SW 1271 (cell line): Measurements from ENCODE around the gene LIMK1.
"Not testable (repeated sequence)": the region's sequence is repeated elsewhere in the genome, so short reads cannot be mapped to it uniquely, and the experiment has no call there.

Experiments used
- DNase-seq, 2 experiments: peaks; one replicate each; lab custom pipeline; 2025; lab: John Stamatoyannopoulos, UW

LIMK1 gene

DNA sequence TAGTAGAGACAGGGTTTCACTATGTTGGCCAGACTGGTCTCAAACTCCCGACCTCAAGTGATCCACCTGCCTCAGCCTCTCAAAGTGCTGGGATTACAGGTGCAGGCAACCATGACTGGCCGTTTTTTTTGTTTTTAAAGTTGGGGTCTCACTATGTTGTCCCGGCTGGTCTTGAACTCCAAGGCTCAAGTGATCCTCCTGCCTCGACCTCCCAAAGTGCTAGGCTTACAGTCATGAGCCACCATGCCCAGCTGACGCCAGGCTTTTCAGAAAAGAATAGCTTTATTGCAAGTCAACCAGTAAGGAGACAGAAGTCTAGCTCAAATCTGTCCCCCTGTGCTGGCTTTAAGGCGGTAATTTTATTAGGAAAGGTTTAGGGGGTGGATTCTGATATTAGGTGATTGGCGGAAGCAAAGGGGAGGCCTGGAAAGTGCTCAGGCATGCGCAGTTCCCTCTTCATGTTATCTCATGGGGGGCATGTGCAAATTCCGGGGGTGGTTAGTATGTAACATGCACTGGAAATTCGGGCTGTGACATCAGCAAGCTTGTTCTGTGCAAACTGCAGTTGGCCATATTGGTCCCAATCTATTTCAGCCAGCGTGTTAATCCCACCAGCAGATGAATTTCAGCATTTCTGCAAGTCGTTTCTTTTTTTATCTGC lies 42.7 kb downstream of the LIMK1 start:
- no peak for DNase-seq

DNA sequence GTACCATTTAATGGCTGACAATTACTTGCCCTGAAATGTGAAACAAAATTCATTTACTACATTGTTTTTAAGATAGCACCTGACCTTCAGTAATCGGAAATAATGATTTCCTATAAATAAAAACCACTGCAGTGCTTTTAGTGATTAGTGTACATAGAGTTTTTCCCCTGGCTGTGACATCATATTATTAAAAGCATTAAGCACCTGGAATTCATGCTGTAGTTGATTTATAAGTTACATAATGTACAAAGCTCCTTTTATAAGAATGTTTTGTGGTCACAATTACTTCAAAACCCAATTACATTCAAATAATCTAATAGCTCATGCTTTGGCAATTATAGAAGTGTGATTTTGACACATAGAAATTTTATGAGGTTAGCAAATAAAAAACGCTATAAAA lies 46.3 kb downstream of the LIMK1 start:
- no peak for DNase-seq

GRCh38 chr7:74130518-74130917 lies 46.9 kb downstream of the LIMK1 start:
- no peak for DNase-seq

- no peak for DNase-seq
Measured at GRCh38 chr7:74134117-74134620, 50.6 kb downstream of the LIMK1 start.

DNA sequence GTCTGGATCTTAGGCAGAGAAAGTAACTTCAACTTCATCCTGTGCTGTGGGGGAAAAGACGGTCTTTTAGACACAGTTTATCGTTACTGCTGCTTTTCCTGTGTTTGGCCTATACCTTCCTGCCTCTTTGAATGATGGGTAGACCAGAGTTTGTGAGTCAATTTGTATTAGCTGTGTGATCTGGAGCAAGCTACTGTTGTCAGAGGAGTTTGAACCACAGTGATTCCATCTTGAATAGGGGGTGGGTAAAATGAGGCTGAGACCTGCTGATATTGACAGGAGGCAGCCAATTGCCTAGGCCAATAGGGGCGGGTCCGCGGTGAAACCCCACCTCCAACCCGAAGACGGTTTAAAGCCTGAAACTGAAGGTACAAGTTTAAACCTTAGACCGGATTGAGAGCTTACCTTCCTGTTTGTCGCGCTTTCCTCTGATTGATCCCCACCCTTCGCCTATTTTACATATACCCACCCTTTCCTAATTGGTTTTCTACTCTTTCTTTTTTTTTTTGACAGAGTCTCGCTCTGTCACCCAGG lies 54.8 kb downstream of the LIMK1 start:
- DNase-seq = no peak

DNA sequence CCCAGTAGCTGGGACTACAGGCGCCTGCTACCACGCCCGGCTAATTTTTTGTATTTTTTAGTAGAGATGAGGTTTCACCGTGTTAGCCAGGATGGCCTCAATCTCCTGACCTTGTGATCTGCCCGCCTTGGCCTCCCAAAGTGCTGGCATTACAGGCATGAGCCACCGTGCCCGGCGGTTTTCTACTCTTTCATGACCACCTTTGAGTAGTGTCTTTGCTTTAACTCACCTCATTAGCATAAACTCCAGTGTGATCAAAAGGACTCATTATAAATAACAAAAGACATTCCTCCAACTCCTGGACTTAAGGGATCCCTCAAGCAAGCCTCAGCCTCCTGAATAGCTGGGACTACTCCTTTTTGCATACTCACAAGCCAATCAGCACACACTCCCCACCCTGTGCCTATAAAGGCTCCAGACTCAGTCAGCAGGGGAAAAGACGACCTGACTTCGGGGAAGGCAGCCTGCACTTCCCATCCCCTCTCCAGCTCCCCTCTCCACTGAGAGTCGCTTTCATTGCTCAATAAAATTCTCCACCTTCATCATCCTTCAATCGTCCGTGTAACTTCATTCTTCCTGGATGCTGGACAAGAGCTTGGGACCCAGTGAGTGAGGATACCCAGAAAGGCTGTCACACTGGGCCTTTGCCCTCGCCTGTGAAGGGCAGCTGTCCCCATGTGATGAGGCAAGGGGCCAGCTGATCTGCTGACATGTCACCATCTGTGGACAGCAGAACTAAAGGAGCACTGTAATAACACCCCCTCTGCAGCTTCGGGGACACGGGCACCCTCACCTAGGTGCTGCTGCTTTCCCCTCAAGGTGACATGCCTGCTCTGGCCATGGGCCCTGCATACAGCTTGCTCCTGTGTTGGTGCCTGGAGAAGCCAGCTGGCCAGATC lies 55.6 kb downstream of the LIMK1 start:
- DNase-seq = no peak

DNA sequence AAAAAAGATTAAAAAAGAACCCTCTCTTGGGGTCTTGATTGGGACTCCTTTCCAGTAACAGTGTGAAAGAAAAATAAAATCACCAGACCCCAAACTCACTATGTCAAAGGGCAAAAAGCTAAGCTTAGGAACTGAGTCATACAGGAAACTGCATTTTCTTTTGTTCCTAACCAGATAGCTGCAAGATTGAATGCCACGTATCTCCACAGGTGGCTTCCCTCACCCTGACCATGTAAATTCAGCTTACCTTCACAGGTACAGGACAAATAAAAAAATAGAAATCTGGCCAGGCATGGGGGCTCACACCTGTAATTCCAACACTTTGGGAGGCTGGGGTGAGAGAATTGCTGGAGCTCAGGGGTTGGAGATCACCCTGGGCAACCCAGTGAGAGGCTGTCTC lies 58.1 kb downstream of the LIMK1 start:
- DNase-seq = no peak

GRCh38 chr7:74143383-74143782 lies 59.8 kb downstream of the LIMK1 start:
- DNase-seq = no peak

DNA sequence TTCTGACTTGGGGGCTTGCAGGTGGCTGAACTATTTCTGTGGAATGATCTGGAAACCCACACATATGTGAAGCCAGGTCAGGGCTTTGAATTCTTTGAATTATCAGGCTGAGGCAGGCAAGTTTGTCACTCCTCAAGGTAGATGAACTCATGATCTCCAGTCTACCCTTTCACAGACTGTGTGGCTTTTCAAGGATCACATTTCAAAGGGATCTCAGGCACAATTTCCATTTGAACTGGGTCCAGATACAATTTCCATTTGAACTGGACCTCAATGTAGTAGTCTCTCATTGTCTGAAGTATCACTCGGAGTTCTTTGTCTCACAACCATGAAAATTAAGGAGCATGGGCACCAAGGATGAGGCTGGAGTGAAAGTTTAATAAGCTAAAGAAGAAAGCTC lies 64.9 kb downstream of the LIMK1 start:
- no peak for DNase-seq

- no peak for DNase-seq
Measured at GRCh38 chr7:74149071-74149470, 65.5 kb downstream of the LIMK1 start.

DNA sequence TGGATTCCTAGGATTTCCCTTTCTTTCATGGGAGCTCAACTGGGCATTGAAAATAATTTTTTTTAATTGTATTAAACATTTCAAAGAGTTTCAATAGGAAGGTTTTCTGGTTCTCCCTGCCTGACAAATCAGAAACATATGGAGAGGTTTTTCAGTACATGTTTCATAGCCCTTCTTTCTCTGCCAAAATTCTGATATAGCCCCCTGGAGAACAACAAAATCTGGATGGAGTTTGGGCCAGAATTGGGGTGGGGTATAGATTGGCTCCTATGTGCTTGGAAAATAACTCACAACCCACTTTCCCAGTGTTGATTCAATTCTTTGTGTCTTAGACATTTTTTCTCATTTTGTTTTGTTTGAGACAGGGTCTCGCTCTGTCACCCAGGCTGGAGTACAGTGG lies 66.0 kb downstream of the LIMK1 start:
- DNase-seq = no peak

GRCh38 chr7:74153736-74154135 lies 70.1 kb downstream of the LIMK1 start:
- DNase-seq = no peak

DNA sequence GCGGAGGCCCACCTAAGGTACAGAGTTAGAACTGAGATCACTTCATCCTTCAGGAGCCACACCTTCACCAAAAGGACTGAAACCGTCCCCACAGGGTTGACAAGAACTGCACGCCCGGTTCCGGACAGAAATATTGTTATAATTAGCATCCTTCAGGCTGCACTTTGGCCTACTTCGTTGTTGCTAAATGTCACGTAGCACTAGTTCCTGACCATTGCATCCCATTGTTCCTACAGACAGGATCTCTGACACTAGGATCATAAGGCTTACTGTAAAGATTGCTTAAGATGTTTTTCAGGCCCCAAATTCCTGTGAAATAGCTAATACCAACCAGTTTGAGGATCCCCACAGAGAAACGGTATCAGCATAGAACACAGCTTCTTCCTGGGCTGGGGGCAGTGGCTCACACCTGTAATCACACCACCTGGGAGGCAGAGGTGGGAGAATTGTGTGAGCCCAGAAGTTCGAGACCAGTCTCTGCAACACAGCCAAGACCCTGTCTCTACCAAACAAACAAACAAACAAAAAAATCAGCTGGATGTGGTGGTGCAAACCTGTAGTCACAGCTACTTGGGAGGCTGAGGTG lies 72.3 kb downstream of the LIMK1 start:
- DNase-seq = no peak

DNA sequence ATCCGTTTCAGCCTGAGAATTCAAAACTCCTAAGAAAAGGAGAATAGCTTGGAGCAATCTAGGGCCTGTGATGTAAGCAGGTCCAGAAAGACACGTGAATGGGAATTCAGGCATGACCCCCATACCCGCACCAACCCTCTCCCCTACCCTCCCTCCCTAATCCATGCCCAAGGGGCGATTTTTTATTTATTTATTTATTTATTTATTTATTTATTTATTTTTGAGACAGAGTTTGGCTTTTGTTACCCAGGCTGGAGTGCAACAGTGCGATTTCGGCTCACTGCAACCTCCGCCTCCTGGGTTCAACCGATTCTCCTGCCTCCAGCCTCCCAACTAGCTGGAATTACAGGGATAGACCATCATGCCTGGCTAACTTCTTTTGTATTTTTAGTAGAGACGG lies 74.0 kb downstream of the LIMK1 start:
- DNase-seq = no peak

GRCh38 chr7:74164985-74165456 lies 81.4 kb downstream of the LIMK1 start:
- no peak for DNase-seq

DNA sequence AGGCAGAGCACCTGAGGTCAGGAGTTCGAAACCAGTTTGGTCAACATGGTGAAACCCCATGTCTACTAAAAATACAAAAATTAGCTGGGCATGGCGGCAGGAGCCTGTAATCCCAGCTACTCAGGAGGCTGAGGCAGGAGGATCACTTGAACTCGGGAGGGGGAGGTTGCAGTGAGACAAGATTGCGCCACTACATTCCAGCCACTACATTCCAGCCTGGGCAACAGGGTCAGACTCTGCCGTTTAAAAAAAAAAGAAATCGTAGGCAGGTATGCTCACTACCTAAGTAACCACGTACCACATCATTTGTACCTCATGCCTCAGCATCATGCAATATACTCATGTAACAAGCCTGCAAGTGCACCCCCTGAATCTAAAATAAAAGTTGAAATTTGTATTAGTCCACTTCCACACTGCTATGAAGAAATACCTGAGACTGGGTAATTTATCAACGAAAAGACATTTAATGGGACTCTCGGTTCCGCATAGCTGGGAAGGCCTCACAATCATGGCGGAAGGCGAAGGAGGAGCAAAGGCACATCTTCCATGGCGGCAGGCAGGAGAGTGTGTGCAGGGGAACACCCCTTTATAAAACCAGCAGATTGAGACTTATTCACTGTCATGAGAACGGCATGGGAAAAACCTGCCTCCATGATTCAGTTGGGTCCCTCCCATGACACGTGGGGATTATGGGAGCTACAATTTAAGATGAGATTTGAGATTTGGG lies 82.4 kb downstream of the LIMK1 start:
- DNase-seq = no peak

- not testable (repeated sequence) for DNase-seq
Measured at GRCh38 chr7:74167324-74167723, 83.7 kb downstream of the LIMK1 start.
